Stimulated activated CD4-positive, alpha-beta T cell treated with anti-CD3 and anti-CD28 coated beads, Interleukin-15, amount 100 ng/mL, for 24 hours (primary cell): ENCODE measurements around the gene C16orf96.

Source experiments
- DNase-seq: peaks from one replicate; pipeline ENCODE4 v3.0.0-alpha.2; 2020

Gene C16orf96

GRCh38 chr16:4556112-4556511, at the start of gene C16orf96:
Gene C16orf96, plus strand, starts transcription at chr16:4556340. Its CDS starts 150 bp downstream, at chr16:4556490.
- DNase-seq, result no peak

GRCh38 chr16:4506450-4506849, 49.7 kb upstream of the C16orf96 start:
- DNase-seq, result peak; percentile 65

GRCh38 chr16:4507588-4508345, 48.4 kb upstream of the C16orf96 start:
- DNase-seq, result no peak

- DNase-seq, result no peak
Observed at GRCh38 chr16:4508806-4509205, 47.3 kb upstream of the C16orf96 start.

- no peak for DNase-seq
Observed at GRCh38 chr16:4509420-4509819, 46.7 kb upstream of the C16orf96 start.

GRCh38 chr16:4510131-4510530, 46.0 kb upstream of the C16orf96 start:
- DNase-seq, result no peak

- DNase-seq, result no peak
Observed at GRCh38 chr16:4510747-4511426, 45.3 kb upstream of the C16orf96 start.

- DNase-seq, result peak; percentile 46
Observed at GRCh38 chr16:4511441-4512082, 44.6 kb upstream of the C16orf96 start.

- DNase-seq, result no peak
Observed at GRCh38 chr16:4512473-4512872, 43.7 kb upstream of the C16orf96 start.

- no peak for DNase-seq
Observed at GRCh38 chr16:4513086-4513860, 42.9 kb upstream of the C16orf96 start.

GRCh38 chr16:4513881-4514280, 42.3 kb upstream of the C16orf96 start:
- DNase-seq, result no peak

- no peak for DNase-seq
Observed at GRCh38 chr16:4514606-4515005, 41.5 kb upstream of the C16orf96 start.

GRCh38 chr16:4515611-4516233, 40.4 kb upstream of the C16orf96 start:
- DNase-seq, result no peak

- DNase-seq, result peak; percentile 20
Observed at GRCh38 chr16:4517812-4518680, 38.1 kb upstream of the C16orf96 start.

GRCh38 chr16:4519274-4520058, 36.7 kb upstream of the C16orf96 start:
- no peak for DNase-seq

- DNase-seq, result no peak
Observed at GRCh38 chr16:4520913-4521312, 35.2 kb upstream of the C16orf96 start.

GRCh38 chr16:4522051-4522581, 34.0 kb upstream of the C16orf96 start:
- DNase-seq, result no peak

GRCh38 chr16:4523686-4524085, 32.5 kb upstream of the C16orf96 start:
- no peak for DNase-seq

- no peak for DNase-seq
Observed at GRCh38 chr16:4524571-4524970, 31.6 kb upstream of the C16orf96 start.

- DNase-seq, result no peak
Observed at GRCh38 chr16:4525069-4525468, 31.1 kb upstream of the C16orf96 start.
